Upper lobe of left lung (tissue), 4 donors: ENCODE measurements around the gene NWD2.

Source experiments
- POLR2A ChIP-seq, 4 donors: fragments of 450-650 bp; IDR thresholded peaks; one replicate each; pipeline ENCODE4 v1.5.1; 2016 to 2017; ENCODE audit warnings: antibody characterized with exemption in 4 of 4, mild to moderate bottlenecking in 2 of 4
- POLR2AphosphoS5 ChIP-seq, 2 donors: sonication (generic); formaldehyde crosslinking; IDR thresholded peaks; one replicate each; pipeline ENCODE4 v1.5.1; 2017; ENCODE audit warnings: antibody characterized with exemption in 2 of 2
- TF ChIP-seq, protein P1 (sequence below), 6 experiments: fragments of 450-650 bp in 4 of 6; fragments of 200-600 bp in 2 of 6; sonication (generic) in 2 of 6; IDR thresholded peaks; one replicate each; pipeline ENCODE4 v1.5.1; 2016 to 2019; ENCODE audit warnings: antibody characterized with exemption in 6 of 6

DNA sequence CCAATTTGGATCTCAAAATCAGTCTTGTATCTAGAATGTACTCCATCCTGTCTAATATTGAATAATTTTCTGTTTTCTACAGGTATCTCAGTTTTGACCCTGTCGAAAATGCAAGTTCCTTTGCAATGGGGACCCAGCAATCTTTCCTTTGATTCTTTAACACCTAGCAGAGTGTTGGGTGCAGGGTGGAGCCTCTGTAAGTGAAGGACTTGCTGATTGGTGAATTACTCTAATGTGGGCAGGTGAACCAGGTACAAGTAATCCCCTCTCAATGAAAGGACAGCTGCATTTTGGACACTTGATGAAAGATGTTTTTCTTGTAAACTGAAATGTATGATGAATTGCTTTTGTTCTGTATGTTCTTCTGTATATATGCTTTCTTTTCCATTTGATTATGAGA lies 54.9 kb downstream of the NWD2 start:
- no peak for TF ChIP-seq POLR2A (IDR thresholded peaks at IDR 0.05)
- TF ChIP-seq, protein P1, sequence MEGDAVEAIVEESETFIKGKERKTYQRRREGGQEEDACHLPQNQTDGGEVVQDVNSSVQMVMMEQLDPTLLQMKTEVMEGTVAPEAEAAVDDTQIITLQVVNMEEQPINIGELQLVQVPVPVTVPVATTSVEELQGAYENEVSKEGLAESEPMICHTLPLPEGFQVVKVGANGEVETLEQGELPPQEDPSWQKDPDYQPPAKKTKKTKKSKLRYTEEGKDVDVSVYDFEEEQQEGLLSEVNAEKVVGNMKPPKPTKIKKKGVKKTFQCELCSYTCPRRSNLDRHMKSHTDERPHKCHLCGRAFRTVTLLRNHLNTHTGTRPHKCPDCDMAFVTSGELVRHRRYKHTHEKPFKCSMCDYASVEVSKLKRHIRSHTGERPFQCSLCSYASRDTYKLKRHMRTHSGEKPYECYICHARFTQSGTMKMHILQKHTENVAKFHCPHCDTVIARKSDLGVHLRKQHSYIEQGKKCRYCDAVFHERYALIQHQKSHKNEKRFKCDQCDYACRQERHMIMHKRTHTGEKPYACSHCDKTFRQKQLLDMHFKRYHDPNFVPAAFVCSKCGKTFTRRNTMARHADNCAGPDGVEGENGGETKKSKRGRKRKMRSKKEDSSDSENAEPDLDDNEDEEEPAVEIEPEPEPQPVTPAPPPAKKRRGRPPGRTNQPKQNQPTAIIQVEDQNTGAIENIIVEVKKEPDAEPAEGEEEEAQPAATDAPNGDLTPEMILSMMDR (IDR thresholded peaks at IDR 0.05): no peak
- TF ChIP-seq POLR2AphosphoS5 (IDR thresholded peaks at IDR 0.05): no peak
